Esophagus squamous epithelium (tissue), 4 donors: Measurements from ENCODE around the gene SIX2.

Source experiments
- POLR2A ChIP-seq, 4 donors: fragments of 450-650 bp; IDR thresholded peaks; one replicate each; pipeline ENCODE4 v1.6.1; 2017; ENCODE audit warnings: antibody characterized with exemption in 4 of 4, mild to moderate bottlenecking in 4 of 4, moderate library complexity in 3 of 4
- TF ChIP-seq, protein P1 (sequence below), 6 experiments: fragments of 450-650 bp in 4 of 6; fragments of 200-600 bp in 2 of 6; sonication (generic) in 2 of 6; IDR thresholded peaks; one replicate each; pipeline ENCODE4 v1.5.1; 2016 to 2019; ENCODE audit warnings: antibody characterized with exemption in 6 of 6, mild to moderate bottlenecking in 4 of 6, moderate library complexity in 4 of 6

GRCh38 chr2:45011621-45012602, 2.7 kb upstream of the SIX2 start:
- TF ChIP-seq, protein P1, sequence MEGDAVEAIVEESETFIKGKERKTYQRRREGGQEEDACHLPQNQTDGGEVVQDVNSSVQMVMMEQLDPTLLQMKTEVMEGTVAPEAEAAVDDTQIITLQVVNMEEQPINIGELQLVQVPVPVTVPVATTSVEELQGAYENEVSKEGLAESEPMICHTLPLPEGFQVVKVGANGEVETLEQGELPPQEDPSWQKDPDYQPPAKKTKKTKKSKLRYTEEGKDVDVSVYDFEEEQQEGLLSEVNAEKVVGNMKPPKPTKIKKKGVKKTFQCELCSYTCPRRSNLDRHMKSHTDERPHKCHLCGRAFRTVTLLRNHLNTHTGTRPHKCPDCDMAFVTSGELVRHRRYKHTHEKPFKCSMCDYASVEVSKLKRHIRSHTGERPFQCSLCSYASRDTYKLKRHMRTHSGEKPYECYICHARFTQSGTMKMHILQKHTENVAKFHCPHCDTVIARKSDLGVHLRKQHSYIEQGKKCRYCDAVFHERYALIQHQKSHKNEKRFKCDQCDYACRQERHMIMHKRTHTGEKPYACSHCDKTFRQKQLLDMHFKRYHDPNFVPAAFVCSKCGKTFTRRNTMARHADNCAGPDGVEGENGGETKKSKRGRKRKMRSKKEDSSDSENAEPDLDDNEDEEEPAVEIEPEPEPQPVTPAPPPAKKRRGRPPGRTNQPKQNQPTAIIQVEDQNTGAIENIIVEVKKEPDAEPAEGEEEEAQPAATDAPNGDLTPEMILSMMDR (IDR thresholded peaks at IDR 0.05): no peak
- TF ChIP-seq POLR2A (IDR thresholded peaks at IDR 0.05): no peak
